HG02840 (cell line): ENCODE measurements around the gene EDA.
"Not testable (repeated sequence)": the region's sequence is repeated elsewhere in the genome, so short reads cannot be mapped to it uniquely, and the experiment has no call there.

Experiments
- ATAC-seq: cut with Tn5 transposase; IDR thresholded peaks from one replicate; pipeline ENCODE4 v1.9.1; 2021; ENCODE audit warnings: mild to moderate bottlenecking, moderate library complexity, moderate number of reproducible peaks; ENCODE audit not compliant: unreplicated experiment, low FRiP score

Gene EDA

DNA sequence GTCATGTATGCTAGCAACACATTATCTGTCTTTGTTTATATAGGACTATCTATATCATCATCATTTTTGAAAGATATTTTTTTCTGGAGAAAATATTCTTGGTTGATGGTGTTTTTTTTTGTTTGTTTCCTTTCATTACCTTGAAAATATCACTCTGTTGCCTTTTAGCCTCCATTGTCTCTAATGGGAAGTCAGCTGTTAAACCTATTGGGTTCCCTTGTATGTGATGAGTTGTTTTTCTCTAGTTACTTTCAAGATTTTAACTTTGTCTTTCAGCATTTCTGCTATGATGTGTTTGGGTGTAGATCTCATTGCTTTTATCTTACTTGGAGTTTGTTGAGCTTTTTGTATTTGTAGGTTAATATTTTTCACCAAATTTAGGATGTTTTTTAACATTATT, 124.4 kb downstream of the EDA start:
- ATAC-seq: no peak

- no peak for ATAC-seq
Measured at GRCh38 chrX:69741721-69742120, 125.8 kb downstream of the EDA start.

DNA sequence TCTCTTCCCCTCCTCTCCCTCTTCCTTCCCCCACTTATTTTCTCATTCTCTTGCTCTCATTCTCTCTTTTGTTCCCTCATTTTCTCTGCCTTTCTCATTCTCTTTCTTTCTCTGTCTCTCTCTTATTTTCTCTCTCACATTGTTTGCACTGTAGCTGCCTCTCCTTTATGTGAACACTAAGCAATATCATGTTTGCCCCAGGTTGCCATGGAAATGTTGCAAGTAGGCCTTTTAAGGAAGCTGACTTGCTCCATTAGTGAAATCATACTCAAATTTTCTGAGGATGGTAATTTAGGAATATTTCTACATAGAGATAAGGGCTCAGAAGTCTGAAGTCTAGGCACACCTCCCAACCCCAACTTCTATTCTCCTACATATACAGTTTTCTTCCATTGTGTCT, 130.1 kb downstream of the EDA start:
- ATAC-seq: no peak

DNA sequence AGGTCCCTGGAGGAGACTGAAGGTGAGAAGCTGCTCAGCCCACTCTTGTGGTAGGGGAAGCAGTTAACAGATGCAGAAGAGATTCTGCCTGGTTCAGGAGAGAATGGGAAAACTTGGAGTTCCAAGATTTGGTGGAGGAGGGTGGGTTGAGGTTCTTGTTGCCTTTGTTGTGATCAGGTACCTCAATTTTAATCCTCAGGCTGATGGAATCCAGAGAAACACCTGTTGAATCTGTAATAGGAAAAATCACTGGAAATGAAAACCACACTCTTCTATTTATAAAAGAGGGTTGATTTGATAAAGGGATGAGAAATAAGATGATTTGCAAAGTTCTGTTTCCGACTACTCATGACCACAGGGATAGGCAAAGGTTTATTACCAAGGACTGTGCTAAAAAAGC, 132.1 kb downstream of the EDA start:
- no peak for ATAC-seq

DNA sequence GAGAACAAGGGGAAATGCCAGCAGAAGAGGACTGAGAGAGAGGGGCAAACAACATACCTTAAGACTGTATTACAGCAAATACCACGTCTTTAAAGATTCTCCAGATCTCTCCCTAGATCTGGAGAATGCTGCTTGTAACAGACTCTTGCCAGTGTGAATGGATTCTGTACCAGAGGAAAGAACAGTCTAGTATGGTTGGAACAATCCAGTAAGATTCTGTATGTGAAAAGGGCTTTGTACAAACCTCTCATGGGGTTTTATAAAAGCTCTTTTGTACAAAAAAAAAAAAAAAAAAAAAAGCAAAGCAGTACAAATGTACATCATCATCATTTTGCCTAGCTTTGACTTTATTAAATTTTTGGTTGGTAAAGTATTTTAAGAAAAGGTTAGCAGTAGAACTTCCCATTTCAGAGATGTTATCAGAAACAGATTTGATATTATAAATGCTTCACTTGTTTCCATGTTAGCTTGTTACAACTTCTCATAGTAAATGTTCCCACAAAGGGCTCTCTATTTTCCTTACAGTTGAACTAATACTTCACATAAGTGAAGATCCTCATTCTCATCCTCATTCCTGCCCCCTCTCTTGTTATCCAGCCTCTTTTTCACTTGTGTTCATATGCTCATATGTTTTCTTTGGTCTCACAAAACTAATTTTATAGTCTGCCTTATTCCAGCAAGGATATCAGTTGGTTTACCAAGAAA, 144.2 kb downstream of the EDA start:
- no peak for ATAC-seq

- ATAC-seq: no peak
Measured at GRCh38 chrX:69761633-69762032, 145.7 kb downstream of the EDA start.

- ATAC-seq: no peak
Measured at GRCh38 chrX:69762340-69762739, 146.4 kb downstream of the EDA start.

DNA sequence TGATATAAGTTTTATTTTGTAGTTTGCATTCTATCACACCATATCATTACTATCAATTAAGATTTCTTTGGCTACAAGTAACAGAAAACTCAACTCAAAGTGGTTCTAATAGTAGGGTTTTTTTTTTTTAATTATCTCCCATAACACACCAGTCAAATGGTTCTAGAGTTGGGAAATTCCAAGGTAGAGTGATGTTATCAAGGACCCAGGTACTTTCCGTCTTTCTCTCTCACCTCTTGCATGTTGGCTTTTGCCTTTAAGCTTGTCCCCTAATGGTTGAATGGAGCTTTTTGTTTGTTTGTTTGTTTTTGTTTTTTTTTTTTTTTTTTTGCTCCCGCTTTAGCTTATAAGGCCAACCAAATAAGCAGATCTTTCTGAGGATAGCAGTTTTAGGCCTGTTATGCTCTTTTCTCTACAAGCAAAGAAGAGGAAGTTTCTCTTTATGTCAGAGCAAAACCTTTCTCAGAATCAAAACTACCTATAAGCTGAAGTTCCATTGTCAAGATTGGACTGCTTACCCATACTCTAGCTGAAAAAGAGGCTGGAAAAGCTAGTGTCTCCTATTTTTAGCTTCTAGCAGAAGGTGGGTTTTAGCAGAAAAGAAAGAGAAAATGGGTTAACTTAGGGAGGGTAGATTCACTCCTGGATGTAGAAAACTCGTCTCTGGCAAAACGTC, 177.5 kb downstream of the EDA start:
- ATAC-seq: no peak

- no peak for ATAC-seq
Measured at GRCh38 chrX:69795702-69796101, 179.8 kb downstream of the EDA start.

GRCh38 chrX:69807400-69807799, 191.5 kb downstream of the EDA start:
- ATAC-seq: no peak

GRCh38 chrX:69808375-69808774, 192.5 kb downstream of the EDA start:
- ATAC-seq: no peak

DNA sequence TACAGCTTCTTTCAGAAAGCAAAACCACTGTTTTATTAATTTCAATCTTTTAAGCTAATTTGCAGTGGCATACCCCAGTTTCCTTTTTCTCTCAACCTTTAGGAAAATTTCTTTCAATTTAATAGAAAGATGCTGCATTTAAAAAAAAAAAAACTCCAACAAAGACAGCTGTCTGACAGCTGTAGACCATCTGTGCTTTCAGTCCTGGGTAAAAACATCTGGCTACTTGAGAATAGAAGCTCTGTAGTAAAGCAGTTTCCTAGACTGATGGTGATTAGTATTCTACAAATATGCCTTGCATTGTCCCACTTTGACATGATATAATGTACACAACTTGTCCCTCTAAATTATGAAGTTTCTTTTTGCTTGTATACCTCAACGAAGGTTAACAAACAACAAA, 197.8 kb downstream of the EDA start:
- no peak for ATAC-seq

GRCh38 chrX:69815063-69815462, 199.2 kb downstream of the EDA start:
- ATAC-seq: no peak

GRCh38 chrX:69815519-69815918, 199.6 kb downstream of the EDA start:
- ATAC-seq: no peak

GRCh38 chrX:69844636-69845035, 228.7 kb downstream of the EDA start:
- no peak for ATAC-seq

- ATAC-seq: not testable (repeated sequence)
Measured at GRCh38 chrX:69859999-69860398, 244.1 kb downstream of the EDA start.

- no peak for ATAC-seq
Measured at GRCh38 chrX:69876221-69876620, 260.3 kb downstream of the EDA start.

DNA sequence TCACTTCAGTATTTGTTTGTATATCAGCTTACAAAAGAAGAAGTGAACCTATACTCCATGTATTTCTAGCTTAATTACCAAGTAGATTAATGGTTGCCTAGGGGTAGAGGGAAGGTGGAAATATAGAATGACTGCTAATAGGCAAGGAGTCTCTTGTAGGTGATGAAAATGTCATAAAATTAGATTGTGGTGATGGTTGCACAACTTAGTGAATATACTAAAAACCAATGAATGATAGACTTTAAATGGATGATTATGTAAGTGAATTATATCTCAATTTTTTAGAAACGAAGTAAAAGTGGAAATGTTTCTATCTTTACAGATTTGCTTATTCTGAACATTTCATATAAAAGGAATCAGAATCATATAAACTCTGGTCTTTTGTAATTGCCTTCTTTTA, 268.3 kb downstream of the EDA start:
- no peak for ATAC-seq

GRCh38 chrX:69896046-69896445, 280.1 kb downstream of the EDA start:
- no peak for ATAC-seq

GRCh38 chrX:69900491-69900890, 284.6 kb downstream of the EDA start:
- no peak for ATAC-seq

DNA sequence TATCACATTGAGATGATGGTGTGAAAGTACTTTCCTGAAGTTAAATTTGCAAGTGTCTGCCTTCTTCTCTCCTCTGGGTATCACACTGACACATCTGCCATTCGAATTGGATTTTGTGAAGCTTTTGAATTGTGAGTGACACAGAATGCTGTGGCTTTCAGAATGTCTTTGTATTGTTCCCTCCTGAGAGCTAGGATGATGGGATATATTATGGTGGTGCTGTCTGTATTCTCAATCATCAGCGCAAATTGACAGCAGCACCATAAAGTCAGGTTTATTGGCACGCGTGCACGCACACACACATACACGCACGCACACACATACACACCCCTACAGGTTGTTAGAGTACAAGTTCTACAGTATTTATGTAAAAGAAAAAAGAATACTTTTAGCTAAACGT, 290.5 kb downstream of the EDA start:
- no peak for ATAC-seq

GRCh38 chrX:69914781-69915180, 298.9 kb downstream of the EDA start:
- no peak for ATAC-seq
